Inflammatory macrophage treated with lipopolysaccharide for 1 hour (primary cell): ENCODE measurements around the gene KIF1A.
"Not testable (repeated sequence)": the region's sequence is repeated elsewhere in the genome, so short reads cannot be mapped to it uniquely, and the experiment has no call there.

Experiments
- DNase-seq, 2 donors: peaks; one replicate each; pipeline ENCODE4 v3.0.0-alpha.2; 2020 to 2022

The KIF1A gene

DNA sequence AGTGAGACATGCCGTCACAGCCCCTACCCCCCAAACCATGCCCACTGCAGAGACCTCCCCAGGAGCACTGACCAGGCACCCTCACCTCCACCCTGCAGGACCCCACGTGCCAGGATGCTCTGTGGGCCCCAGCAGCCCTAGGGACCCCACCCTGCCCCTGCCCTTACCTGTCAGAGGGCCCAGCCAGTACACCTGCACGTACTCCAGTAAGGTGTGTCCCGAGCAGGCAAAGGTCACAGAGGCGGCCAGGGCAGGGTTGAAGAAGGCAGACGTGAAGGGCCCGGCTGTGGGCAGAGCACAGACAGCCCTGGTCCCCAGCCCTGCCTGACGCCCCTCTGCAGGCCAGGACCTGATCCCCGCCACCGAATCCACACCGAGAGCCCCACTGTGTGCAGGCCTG is 139.8 kb downstream of the KIF1A start:
- DNase-seq = not testable (repeated sequence)

GRCh38 chr2:240678909-240679308 is 141.1 kb downstream of the KIF1A start:
- not testable (repeated sequence) for DNase-seq

- not testable (repeated sequence) for DNase-seq
These were observed 142.0 kb downstream of the KIF1A start for GRCh38 chr2:240678043-240678442.

DNA sequence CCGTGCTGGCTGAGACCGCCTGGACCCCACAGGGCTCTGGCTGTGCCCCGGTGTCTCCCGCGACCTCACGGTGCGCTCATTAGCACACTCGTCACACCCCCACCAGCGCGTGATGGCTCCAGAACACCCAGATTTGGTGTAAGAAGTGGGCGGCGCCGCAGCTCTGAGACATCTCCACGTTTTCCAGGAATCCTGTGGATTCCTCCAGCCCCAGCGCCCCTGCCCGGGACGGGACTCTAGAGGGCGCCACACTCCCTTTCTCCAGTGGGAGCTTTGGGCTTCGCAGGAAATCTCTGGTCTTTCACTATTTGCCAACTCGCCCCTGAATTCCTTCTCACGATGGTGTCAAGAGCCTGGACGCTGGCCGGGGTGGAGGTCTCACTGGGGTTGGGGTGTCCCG is 144.7 kb downstream of the KIF1A start:
- not testable (repeated sequence) for DNase-seq

GRCh38 chr2:240674461-240675184 is 145.4 kb downstream of the KIF1A start:
- not testable (repeated sequence) for DNase-seq

DNA sequence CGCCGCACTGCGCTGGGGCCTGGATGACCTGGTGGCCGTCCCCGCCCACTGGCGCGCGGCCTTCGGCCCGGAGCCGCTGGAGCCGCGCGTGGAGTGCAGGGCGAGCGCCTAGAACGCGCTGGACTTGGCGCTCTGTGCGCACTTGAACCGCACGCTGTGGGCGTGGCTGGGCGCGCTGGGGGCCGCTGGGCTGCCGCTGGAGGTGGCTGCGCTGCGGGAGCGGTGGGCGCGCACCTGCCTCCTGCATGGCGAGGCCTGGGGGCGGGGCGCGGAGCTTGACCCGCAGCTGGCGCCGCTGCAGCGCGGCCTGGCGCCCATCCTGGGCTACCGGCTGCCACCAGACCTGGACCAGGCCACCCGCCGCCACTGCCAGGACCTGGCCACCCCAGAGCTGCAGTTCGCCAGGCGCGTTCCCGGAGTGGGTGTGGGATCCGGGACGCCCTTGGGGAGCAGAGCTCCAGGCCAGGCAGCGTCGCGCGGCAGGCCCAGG is 147.3 kb downstream of the KIF1A start:
- no peak for DNase-seq

DNA sequence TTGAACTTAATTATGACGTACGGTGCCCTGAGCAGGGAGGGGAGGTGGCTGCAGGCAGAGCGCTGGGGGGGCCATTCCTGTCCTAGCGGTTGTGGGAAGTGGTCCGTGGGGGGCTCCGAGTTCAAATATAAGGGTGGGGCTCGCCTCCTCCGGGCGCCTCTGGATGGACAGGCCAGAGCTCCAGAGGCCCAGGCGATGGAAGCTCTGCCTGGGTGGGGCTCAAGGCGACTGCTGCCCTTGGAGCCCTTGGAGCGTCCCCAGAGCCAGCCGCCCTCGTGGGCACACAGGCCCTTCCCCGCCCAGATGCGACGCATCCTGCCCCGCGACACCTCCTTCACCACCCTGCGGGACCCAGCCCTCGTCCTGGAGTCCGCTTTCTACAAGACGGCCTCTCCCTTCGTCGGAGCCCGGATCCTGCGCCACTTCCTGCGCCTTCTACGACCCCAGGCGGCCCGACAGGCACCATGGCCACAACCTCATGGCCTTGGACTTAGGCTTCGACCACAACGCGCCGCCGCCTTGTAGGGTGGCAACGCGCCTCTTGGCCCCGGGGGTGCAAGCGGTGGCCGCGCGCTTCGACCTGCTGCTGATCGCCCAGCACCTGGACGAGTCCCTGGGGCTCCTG is 147.8 kb downstream of the KIF1A start:
- no peak for DNase-seq

GRCh38 chr2:240670950-240671349 is 149.1 kb downstream of the KIF1A start:
- no peak for DNase-seq

DNA sequence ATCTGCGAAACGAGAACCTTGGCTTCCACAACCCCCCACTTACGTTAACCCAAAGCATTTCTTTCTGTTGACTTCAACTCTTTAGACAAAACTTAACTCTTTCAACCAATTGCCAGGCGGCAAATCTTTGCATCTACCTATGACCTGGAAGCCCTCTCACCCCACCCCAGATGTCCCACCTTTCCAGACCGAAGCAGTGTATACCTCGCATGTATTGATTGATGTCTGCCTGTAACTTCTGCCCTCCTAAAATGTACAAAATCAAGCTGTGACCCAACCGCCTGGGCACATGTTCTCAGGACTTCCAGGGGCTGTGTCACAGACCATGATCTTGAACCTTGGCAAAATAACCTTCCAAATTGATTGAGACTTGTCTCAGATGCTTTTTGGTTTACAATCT is 149.6 kb downstream of the KIF1A start:
- DNase-seq = no peak

GRCh38 chr2:240664622-240665021 is 155.4 kb downstream of the KIF1A start:
- no peak for DNase-seq
